G401 (cell line): ENCODE data around the gene CCDC69. TPM values are rescaled to one million over a fixed set of nuclear protein-coding genes. Genes with fewer than 3 reads are reported as not detected.
"Not testable (repeated sequence)": the region's sequence is repeated elsewhere in the genome, so short reads cannot be mapped to it uniquely, and the experiment has no call there.

Source experiments
- DNase-seq: peaks from one replicate; pipeline ENCODE4 v3.0.0-alpha.2; 2015; ENCODE audit warnings: low spot score
- in situ Hi-C: cut with HindIII; loops from 2 replicates; pipeline ENCODE4 v1.10.0; 2016; ENCODE audit warnings: low sequenced_read_pairs, mixed read lengths
- total RNA-seq: library from RNA; depleted of rRNA; stranded (reverse); fragments of >200 nt; shearing (Covaris generic); gene quantifications from 2 replicates; pipeline ENCODE4 v1.2.3, GENCODE V29; 2014; rRNA removed

The CCDC69 gene
- 3.9 and 7.0 TPM in 2 replicates for total RNA-seq

- DNase-seq: peak; percentile 75
- in situ Hi-C loops: no loop called here
Observed at GRCh38 chr5:151223447-151224264, at the start of gene CCDC69. Gene CCDC69, minus strand, starts transcription at chr5:151224092. Its CDS starts 122 bp downstream, at chr5:151223970.

DNA sequence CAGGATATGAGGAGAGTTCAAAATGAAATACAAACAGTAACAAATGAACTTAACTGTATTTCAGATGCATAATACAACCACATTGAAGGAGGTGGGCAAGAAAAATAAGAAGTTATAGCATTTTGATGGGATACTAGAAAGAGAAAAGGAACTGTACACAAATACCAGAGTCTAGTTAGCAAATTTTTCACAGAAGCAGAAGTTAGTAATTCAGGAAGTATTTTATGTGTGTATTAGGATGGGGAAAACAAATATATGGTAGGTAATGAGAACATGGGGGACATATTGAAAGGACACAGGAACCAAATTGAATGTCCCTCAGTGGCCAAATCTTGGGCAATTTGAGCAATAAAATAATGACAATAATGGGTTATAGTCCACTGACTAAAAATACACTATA is 47.4 kb upstream of the CCDC69 start:
- in situ Hi-C loops: no loop called here
- DNase-seq: no peak

- no peak for DNase-seq
- in situ Hi-C loops: no loop called here
Observed at GRCh38 chr5:151270599-151270998, 46.7 kb upstream of the CCDC69 start.

DNA sequence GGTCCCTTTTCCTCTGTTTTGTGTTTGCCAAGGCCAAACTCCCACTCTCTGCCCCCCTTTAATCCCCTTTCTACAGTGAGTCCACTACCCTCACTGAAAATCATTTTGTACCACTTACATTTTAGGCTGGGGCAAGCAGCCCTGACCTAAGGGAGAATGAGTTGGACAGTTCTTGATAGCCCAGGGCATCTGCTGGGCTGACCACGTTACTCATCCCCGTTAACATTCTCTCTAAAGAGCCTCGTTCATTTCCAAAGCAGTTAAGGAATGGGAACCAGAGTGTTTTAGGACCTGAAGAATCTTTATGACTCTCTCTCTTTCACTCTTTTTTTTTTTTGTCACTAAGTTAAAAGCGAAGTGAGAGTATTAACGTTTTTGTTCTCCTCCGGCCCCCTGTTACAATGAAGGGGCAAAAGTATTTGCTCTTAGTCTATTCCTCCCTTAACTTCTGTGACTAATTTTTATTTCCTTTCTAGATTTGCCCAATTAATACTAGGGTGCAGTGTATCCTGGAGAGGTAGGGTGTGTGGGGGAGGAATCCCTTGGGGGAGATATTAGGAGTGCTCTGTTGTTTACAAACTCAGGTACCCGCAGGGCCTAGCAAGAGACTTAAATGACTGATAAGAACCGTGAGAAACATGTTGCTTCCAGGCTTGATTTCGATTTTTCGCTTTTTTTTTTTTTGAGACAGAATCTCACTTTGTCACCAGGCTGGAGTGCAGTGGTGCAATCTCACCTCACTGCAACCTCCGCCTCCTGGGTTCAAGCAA is 43.8 kb upstream of the CCDC69 start:
- DNase-seq: no peak
- in situ Hi-C loops: no loop called here

- in situ Hi-C loops: no loop called here
Observed at GRCh38 chr5:151264113-151264512, 40.2 kb upstream of the CCDC69 start.

DNA sequence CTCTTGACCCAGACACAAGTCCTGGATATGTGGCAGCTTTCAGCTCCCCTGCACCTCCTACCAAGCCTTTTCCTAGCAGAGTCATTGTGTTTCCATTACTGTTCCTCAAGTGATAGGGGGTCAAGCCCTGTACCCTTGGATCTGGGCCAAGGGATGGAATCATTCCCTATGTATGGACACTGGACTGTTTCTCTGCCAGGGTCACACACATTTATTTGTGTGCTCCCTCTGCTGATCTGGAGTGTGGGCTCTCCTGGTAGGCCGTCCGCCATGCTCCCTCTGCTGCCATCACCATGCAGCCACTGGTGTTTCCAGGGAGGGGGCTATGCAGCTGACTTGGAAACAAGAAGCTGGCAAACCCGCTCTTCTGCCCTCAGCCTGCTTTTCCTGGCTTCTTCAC is 38.6 kb upstream of the CCDC69 start:
- in situ Hi-C loops: no loop called here
- DNase-seq: no peak

More at GRCh38 chr5:151264113-151264512, 40.2 kb upstream of the CCDC69 start:
- DNase-seq: no peak

DNA sequence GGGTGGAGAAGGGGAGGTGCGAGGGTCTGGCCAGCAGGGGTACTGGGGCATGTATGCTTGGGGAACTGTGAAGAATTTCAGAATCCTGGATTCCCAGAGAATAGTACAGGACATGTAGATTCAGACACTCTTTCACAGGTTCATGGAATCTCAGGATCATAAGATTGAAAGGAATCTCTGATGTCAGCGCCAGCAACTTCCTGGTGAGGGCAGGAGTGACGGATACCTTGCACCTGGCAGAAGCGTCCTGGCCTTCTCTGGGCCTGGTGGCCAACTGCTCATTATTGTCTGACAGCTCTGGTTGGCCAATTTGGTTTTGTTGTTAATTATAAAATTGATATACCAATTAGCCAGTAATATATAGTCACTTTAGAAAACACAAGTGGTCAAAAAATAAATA is 36.0 kb upstream of the CCDC69 start:
- in situ Hi-C loops: no loop called here
- DNase-seq: no peak

DNA sequence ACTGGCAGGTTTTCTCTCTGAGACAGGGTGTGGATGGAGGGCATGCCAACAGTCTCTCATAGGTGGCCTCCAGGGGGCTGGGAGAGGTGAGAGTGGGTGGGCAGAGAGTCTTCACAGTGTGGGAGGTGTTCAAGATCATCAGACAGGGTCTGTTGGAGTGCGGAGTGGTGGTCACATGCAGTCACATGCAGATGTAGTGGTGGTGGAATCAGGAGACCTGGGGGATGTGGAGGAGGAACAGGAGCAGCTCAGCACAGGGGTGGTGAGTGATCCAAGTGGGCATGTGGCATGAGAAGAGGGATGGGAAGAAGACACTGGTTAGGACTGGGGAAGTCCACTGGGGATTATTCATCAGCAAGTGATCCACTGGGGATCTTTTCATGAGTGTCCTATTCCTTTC is 34.9 kb upstream of the CCDC69 start:
- in situ Hi-C loops: no loop called here

DNA sequence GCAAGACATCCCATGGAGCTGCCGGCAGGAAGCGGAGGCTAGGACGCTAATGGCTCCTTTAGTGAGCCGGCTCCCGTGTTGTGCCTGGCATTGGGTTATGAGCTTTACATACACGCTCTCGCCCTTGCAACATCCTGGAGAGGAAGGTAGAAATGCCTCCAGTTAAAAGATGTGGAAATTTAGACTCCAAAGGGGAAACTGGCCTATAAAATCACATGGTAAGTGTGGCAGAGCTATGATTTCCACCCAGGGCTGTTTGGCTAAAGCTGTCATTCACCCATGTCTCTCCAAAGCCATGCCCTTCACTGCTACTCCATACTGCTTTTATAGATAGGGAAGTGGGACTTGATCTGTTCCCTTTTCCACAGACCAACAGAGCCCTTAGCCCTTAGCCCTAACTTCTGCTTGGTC is 34.3 kb upstream of the CCDC69 start:
- no peak for DNase-seq
- in situ Hi-C loops: no loop called here

More for the DNA sequence above, 34.9 kb upstream of the CCDC69 start:
- no peak for DNase-seq

GRCh38 chr5:151257731-151258181 is 33.9 kb upstream of the CCDC69 start:
- DNase-seq: no peak
- in situ Hi-C loops: no loop called here

GRCh38 chr5:151255621-151256286 is 31.9 kb upstream of the CCDC69 start:
- DNase-seq: no peak
- in situ Hi-C loops: no loop called here

GRCh38 chr5:151254990-151255389 is 31.1 kb upstream of the CCDC69 start:
- DNase-seq, in situ Hi-C loops: not testable (repeated sequence)

DNA sequence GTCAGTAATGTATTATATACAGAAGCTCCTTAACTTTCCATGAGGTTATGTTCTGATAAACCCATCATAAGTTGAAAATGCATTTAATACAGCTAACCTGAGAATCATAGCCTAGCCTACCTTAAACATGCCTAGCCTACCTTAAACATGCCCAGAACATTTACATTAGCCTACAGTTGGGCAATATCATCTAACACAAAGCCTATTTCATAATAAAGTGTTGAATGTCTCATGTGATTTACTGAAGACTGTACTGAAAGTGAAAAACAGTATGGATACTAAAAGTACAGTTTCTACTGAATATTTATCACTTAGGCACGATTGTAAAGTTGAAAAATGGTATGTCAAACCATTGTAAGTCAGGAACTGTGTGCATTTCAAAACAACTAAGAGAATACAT is 30.7 kb upstream of the CCDC69 start:
- in situ Hi-C loops: no loop called here
- DNase-seq: no peak

DNA sequence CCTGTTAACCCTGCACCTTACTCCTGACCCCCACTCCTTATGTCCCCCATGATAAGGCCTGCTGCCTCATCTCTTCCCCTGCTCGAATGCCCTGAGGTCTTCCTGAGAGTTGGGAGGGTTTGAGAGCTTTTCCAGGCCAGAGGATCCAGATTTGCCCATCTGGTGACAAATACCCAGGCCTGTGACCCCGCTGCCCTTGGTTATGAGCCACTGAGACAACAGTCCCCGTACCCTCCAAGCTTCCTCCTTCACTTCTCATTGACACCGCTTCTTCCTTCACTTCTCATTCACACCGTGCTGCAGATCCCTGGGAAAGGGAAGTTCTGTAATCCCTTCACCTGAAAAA is 29.7 kb upstream of the CCDC69 start:
- in situ Hi-C loops: no loop called here

DNA sequence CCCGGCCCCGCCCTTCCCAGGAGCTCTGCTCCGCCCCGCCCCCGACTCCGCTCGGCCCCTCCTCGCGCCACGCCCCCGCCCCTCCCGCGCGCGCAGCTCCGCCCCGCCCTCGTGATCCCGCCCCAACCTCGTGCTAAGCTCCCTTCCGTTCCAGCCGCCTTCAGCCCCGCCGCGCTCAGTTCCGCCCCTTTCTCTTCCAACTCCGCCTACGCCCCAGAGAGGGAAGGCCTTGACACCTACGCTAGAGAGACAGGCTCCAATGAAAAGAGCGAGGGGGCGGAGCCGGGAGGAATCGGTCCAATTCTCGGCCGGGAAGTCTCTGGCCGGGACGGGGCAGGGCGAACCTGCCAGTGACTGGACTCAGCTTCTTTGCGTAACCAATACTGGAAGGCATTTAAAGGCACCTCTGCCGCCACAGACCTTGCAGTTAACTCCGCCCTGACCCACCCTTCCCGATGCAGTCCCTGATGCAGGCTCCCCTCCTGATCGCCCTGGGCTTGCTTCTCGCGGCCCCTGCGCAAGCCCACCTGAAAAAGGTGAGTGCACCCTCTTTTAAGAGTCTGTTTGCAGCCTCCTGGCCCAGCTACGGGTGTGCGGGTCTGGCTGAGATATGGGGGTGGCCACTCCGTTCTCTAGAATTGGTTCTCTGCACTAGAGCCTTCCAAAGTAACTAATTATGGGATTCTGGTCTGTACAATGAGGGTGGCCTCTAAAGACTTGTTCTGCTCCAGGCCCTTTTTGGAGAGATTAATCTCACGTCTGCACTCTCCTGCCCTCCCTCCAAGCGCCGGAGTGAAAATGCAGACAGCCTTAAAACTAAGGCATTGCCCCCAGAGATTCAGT is 29.1 kb upstream of the CCDC69 start, which contains the start of gene GM2A:
Gene GM2A (plus strand): TSS at position 424 of the 843 bp plus-strand sequence. CDS start 32 bp downstream, at position 456.
- in situ Hi-C loops: no loop called here
- peak; percentile 100 for DNase-seq

More for the DNA sequence above, 29.7 kb upstream of the CCDC69 start:
- DNase-seq: peak; percentile 14

DNA sequence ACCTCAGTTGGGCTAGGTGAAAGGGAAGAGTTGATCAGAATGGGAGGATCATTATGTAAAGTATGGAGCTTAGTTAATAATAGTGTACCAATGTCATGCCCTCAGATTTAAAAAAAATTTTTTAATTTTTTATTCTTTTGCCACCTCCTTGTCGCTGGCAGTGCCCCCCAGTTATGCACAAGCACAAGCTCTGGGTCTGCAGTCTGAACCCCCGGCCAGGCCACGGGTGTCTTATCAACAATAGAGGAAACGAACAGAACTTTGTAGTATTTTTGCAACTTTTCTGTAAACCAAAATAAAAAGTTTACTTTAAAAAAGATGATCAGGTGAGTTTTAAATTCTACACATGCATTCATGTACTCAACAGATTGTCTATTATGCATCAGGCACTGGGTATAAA is 27.7 kb upstream of the CCDC69 start:
- DNase-seq: no peak
- in situ Hi-C loops: no loop called here

GRCh38 chr5:151251001-151251551 is 27.2 kb upstream of the CCDC69 start:
- in situ Hi-C loops: no loop called here
- no peak for DNase-seq

DNA sequence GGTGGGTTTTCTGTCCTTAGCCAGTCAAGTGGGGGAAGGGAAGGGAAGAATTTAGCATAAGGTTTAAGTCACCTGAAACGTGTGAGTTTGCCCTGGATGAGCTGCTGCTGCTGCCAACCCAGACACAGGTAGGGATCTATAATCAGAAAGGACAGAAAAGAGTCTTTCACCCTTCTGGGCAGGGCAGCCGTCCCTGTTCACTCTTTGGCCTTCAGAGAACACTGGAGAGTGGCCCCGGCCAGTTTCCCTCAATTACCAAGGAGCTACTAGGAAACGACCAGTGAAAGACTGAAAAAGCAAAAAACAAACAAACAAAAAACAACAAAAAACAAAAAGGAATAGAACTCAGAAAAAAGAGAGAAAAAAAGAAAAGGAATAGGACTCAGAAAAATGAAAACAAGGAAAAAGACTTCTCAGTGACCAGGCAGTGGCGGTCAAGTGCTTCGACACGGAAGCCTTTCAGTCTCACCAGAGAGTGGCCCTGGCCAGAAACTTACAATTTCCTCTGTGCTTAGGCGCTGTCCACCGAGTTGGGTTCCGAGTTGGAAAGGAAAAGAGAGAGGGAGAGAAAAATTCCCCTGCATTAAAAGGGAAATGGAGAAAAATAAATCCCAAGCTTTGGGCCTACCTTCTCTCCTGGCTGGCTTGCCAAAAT is 26.6 kb upstream of the CCDC69 start:
- in situ Hi-C loops: no loop called here
- no peak for DNase-seq
